Lower lobe of right lung (tissue), 2 donors: ENCODE data around the gene UTS2. TPM values are rescaled to one million over a fixed set of nuclear protein-coding genes. Genes with fewer than 3 reads are reported as not detected.

Source experiments
- ATAC-seq, 2 donors: fragments of 200-7000 bp; cut with Tn5 transposase; one replicate each; pipeline ENCODE4 v1.9.1; 2020 to 2022; ENCODE audit warnings: mild to moderate bottlenecking in 2 of 2, moderate library complexity in 2 of 2
- DNase-seq: peaks from one replicate; pipeline ENCODE4 v3.0.0-alpha.2; 2020
- H3K27ac ChIP-seq: fragments of 200-600 bp; one replicate; pipeline ENCODE4 v1.8.0; 2022
- H3K27me3 ChIP-seq: fragments of 200-600 bp; one replicate; pipeline ENCODE4 v1.8.0; 2022; ENCODE audit warnings: low read depth
- H3K36me3 ChIP-seq: fragments of 200-600 bp; one replicate; pipeline ENCODE4 v1.8.0; 2022; ENCODE audit warnings: mild to moderate bottlenecking
- H3K4me1 ChIP-seq: fragments of 200-600 bp; one replicate; pipeline ENCODE4 v1.8.0; 2022
- H3K4me3 ChIP-seq: fragments of 200-600 bp; one replicate; pipeline ENCODE4 v1.8.0; 2022; ENCODE audit warnings: mild to moderate bottlenecking
- H3K9me3 ChIP-seq: fragments of 200-600 bp; one replicate; pipeline ENCODE4 v1.8.0; 2022
- CTCF ChIP-seq: fragments of 200-600 bp; IDR thresholded peaks from one replicate; pipeline ENCODE4 v1.8.0; 2022; ENCODE audit warnings: antibody characterized with exemption, mild to moderate bottlenecking
- intact Hi-C: fragments of 100-400 bp; cut with DNase I; formaldehyde crosslinking; loops from one replicate; pipeline ENCODE4 v1.11.0; 2022
- total RNA-seq: library from RNA; stranded (reverse); fragmentation: NEBNext Ultra II Directional; extraction: Animal tissue kit (Norgen Biotek cat#: 25700); gene quantifications from one replicate; pipeline ENCODE4 v1.2.1, GENCODE V29; 2021
- donor health status: DM: no; HTN: yes; CAD: no; lungs with severe emphysema.

Gene UTS2
- total RNA-seq, 1 donor from 2014 or later = not detected

- intact Hi-C loops = no loop called here
- no peak overlapping the region for H3K4me3 ChIP-seq
- no peak for TF ChIP-seq CTCF
- ATAC-seq (no peak), DNase-seq (no peak)
- H3K4me1 ChIP-seq = no peaks in the 10 kb centered on the region
- H3K27ac ChIP-seq = no peak overlapping the region
- peaks cover 92% of the 10 kb centered on the region for H3K36me3 ChIP-seq
- H3K9me3 ChIP-seq = no peaks in the 10 kb centered on the region
- H3K27me3 ChIP-seq = no peaks in the 10 kb centered on the region
These were observed 26.5 kb downstream of the UTS2 start for GRCh38 chr1:7826363-7826762.

GRCh38 chr1:7824701-7825100, 28.2 kb downstream of the UTS2 start:
- Histone ChIP-seq H3K4me1 (no peaks in the 10 kb centered on the region), H3K27ac (no peak overlapping the region), H3K4me3 (no peak overlapping the region), H3K36me3 (peaks cover 97% of the 10 kb centered on the region), H3K27me3 (no peaks in the 10 kb centered on the region), H3K9me3 (no peaks in the 10 kb centered on the region)
- no peak for TF ChIP-seq CTCF
- ATAC-seq (no peak), DNase-seq (no peak)
- intact Hi-C loops = no loop called here

- ATAC-seq (no peak), DNase-seq (no peak)
- intact Hi-C loops = no loop called here
- H3K36me3 ChIP-seq = peaks cover 97% of the 10 kb centered on the region
- H3K4me3 ChIP-seq = no peak overlapping the region
- H3K27me3 ChIP-seq = no peaks in the 10 kb centered on the region
- H3K9me3 ChIP-seq = no peaks in the 10 kb centered on the region
- no peak overlapping the region for H3K27ac ChIP-seq
- no peaks in the 10 kb centered on the region for H3K4me1 ChIP-seq
- TF ChIP-seq CTCF = no peak
These were observed 31.6 kb downstream of the UTS2 start for GRCh38 chr1:7821282-7821681.

GRCh38 chr1:7813677-7814373, 39.0 kb downstream of the UTS2 start:
- peaks cover 85% of the 10 kb centered on the region for H3K36me3 ChIP-seq
- intact Hi-C loops = no loop called here
- DNase-seq = no peak

GRCh38 chr1:7811476-7811875, 41.4 kb downstream of the UTS2 start:
- ATAC-seq = no peak
- Histone ChIP-seq H3K27me3 (no peaks in the 10 kb centered on the region), H3K36me3 (peaks cover 75% of the 10 kb centered on the region), H3K4me1 (no peaks in the 10 kb centered on the region), H3K27ac (no peak overlapping the region), H3K4me3 (no peak overlapping the region), H3K9me3 (peaks cover 10% of the 10 kb centered on the region)
- DNase-seq = no peak
- TF ChIP-seq CTCF = no peak
- intact Hi-C loops = no loop called here

More at GRCh38 chr1:7813677-7814373, 39.0 kb downstream of the UTS2 start:
- ATAC-seq = no peak
- Histone ChIP-seq H3K4me3 (no peak overlapping the region), H3K27me3 (no peaks in the 10 kb centered on the region), H3K4me1 (no peaks in the 10 kb centered on the region), H3K9me3 (peaks cover 10% of the 10 kb centered on the region), H3K27ac (no peak overlapping the region)
- no peak for TF ChIP-seq CTCF
